BLaER1 (cell line): ENCODE measurements around the gene RDM1.

Experiments
- H3K27ac ChIP-seq: shearing (Covaris generic); formaldehyde crosslinking; 2 replicates; pipeline ENCODE4 v1.8.1; 2022
- H3K27me3 ChIP-seq: shearing (Covaris generic); formaldehyde crosslinking; 2 replicates; pipeline ENCODE4 v1.8.1; 2022
- H3K36me3 ChIP-seq: shearing (Covaris generic); formaldehyde crosslinking; 2 replicates; pipeline ENCODE4 v1.8.1; 2022
- H3K4me1 ChIP-seq: shearing (Covaris generic); formaldehyde crosslinking; 2 replicates; pipeline ENCODE4 v1.8.1; 2022
- H3K4me2 ChIP-seq: shearing (Covaris generic); formaldehyde crosslinking; 2 replicates; pipeline ENCODE4 v1.8.1; 2022
- H3K4me3 ChIP-seq: shearing (Covaris generic); formaldehyde crosslinking; 2 replicates; pipeline ENCODE4 v1.8.1; 2022
- H3K9ac ChIP-seq: shearing (Covaris generic); formaldehyde crosslinking; 2 replicates; pipeline ENCODE4 v1.8.1; 2022
- H3K9me3 ChIP-seq: shearing (Covaris generic); formaldehyde crosslinking; 2 replicates; pipeline ENCODE4 v1.8.1; 2022
- H4K20me1 ChIP-seq: shearing (Covaris generic); formaldehyde crosslinking; 2 replicates; pipeline ENCODE4 v1.8.1; 2022
- Cebpa-rat ChIP-seq: shearing (Covaris generic); IDR thresholded peaks from 2 replicates; pipeline ENCODE4 v1.8.1; 2022

The RDM1 gene

GRCh38 chr17:35930211-35931065, at the start of gene RDM1:
RDM1 (minus strand) TSS chr17:35930773; CDS start chr17:35930727, 46 bp downstream.
- Histone ChIP-seq H4K20me1 (no peaks in the 10 kb centered on the region), H3K4me3 (peak within 1 kb of the TSS; percentile 68), H3K9me3 (no peaks in the 10 kb centered on the region), H3K4me2 (peak within 1 kb of the TSS; percentile 93), H3K27me3 (no peaks in the 10 kb centered on the region), H3K9ac (peak within 1 kb of the TSS; percentile 64), H3K4me1 (peaks cover 18% of the 10 kb centered on the region), H3K27ac (peak within 1 kb of the TSS; percentile 31; the same call in 1 of the 2 replicates), H3K36me3 (no peaks in the 10 kb centered on the region)
- no peak for TF ChIP-seq Cebpa-rat

- H3K27ac ChIP-seq: no peak overlapping the region
- no peaks in the 10 kb centered on the region for H3K36me3 ChIP-seq
- H3K4me3 ChIP-seq: no peak overlapping the region
- no peaks in the 10 kb centered on the region for H3K27me3 ChIP-seq
- no peak for TF ChIP-seq Cebpa-rat
- no peaks in the 10 kb centered on the region for H4K20me1 ChIP-seq
- no peak overlapping the region for H3K9ac ChIP-seq
- H3K4me1 ChIP-seq: no peaks in the 10 kb centered on the region
- H3K9me3 ChIP-seq: no peaks in the 10 kb centered on the region
- no peak overlapping the region for H3K4me2 ChIP-seq
Observed at GRCh38 chr17:35978346-35978745, 47.8 kb upstream of the RDM1 start.

GRCh38 chr17:35977509-35977908, 46.9 kb upstream of the RDM1 start:
- H3K27me3 ChIP-seq: no peaks in the 10 kb centered on the region
- no peak for TF ChIP-seq Cebpa-rat
- no peaks in the 10 kb centered on the region for H3K36me3 ChIP-seq
- no peaks in the 10 kb centered on the region for H4K20me1 ChIP-seq
- H3K4me2 ChIP-seq: no peak overlapping the region
- no peaks in the 10 kb centered on the region for H3K9me3 ChIP-seq
- no peak overlapping the region for H3K9ac ChIP-seq
- H3K27ac ChIP-seq: no peak overlapping the region
- H3K4me3 ChIP-seq: no peak overlapping the region
- H3K4me1 ChIP-seq: no peaks in the 10 kb centered on the region

- H3K27ac ChIP-seq: no peak overlapping the region
- no peaks in the 10 kb centered on the region for H3K27me3 ChIP-seq
- no peak overlapping the region for H3K4me2 ChIP-seq
- no peak for TF ChIP-seq Cebpa-rat
- H4K20me1 ChIP-seq: no peaks in the 10 kb centered on the region
- no peaks in the 10 kb centered on the region for H3K36me3 ChIP-seq
- H3K4me3 ChIP-seq: no peak overlapping the region
- H3K4me1 ChIP-seq: no peaks in the 10 kb centered on the region
- no peaks in the 10 kb centered on the region for H3K9me3 ChIP-seq
- no peak overlapping the region for H3K9ac ChIP-seq
Observed at GRCh38 chr17:35973333-35974260, 43.0 kb upstream of the RDM1 start.

GRCh38 chr17:35972945-35973332, 42.4 kb upstream of the RDM1 start:
- H3K27me3 ChIP-seq: no peaks in the 10 kb centered on the region
- H3K9me3 ChIP-seq: no peaks in the 10 kb centered on the region
- H3K9ac ChIP-seq: no peak overlapping the region
- H3K4me1 ChIP-seq: no peaks in the 10 kb centered on the region
- H3K4me2 ChIP-seq: no peak overlapping the region
- H4K20me1 ChIP-seq: no peaks in the 10 kb centered on the region
- TF ChIP-seq Cebpa-rat: no peak
- no peak overlapping the region for H3K4me3 ChIP-seq
- no peaks in the 10 kb centered on the region for H3K36me3 ChIP-seq
- H3K27ac ChIP-seq: no peak overlapping the region

GRCh38 chr17:35972535-35972934, 42.0 kb upstream of the RDM1 start:
- no peak overlapping the region for H3K4me3 ChIP-seq
- no peaks in the 10 kb centered on the region for H3K4me1 ChIP-seq
- H3K9me3 ChIP-seq: no peaks in the 10 kb centered on the region
- H3K4me2 ChIP-seq: no peak overlapping the region
- no peaks in the 10 kb centered on the region for H3K27me3 ChIP-seq
- no peak overlapping the region for H3K27ac ChIP-seq
- no peaks in the 10 kb centered on the region for H3K36me3 ChIP-seq
- H4K20me1 ChIP-seq: no peaks in the 10 kb centered on the region
- TF ChIP-seq Cebpa-rat: no peak
- H3K9ac ChIP-seq: no peak overlapping the region

GRCh38 chr17:35972066-35972465, 41.5 kb upstream of the RDM1 start:
- Histone ChIP-seq H3K4me3 (no peak overlapping the region), H3K4me2 (no peak overlapping the region), H3K27me3 (no peaks in the 10 kb centered on the region), H3K36me3 (no peaks in the 10 kb centered on the region), H4K20me1 (no peaks in the 10 kb centered on the region), H3K27ac (no peak overlapping the region), H3K9me3 (no peaks in the 10 kb centered on the region), H3K9ac (no peak overlapping the region), H3K4me1 (no peaks in the 10 kb centered on the region)
- no peak for TF ChIP-seq Cebpa-rat

GRCh38 chr17:35969558-35970380, 39.2 kb upstream of the RDM1 start:
- no peaks in the 10 kb centered on the region for H3K36me3 ChIP-seq
- no peak for TF ChIP-seq Cebpa-rat
- H3K27ac ChIP-seq: no peak overlapping the region
- H3K4me1 ChIP-seq: no peaks in the 10 kb centered on the region
- no peak overlapping the region for H3K4me3 ChIP-seq
- H3K9me3 ChIP-seq: no peaks in the 10 kb centered on the region
- no peaks in the 10 kb centered on the region for H4K20me1 ChIP-seq
- H3K4me2 ChIP-seq: no peak overlapping the region
- no peak overlapping the region for H3K9ac ChIP-seq
- no peaks in the 10 kb centered on the region for H3K27me3 ChIP-seq

- no peak overlapping the region for H3K4me2 ChIP-seq
- no peaks in the 10 kb centered on the region for H3K27me3 ChIP-seq
Observed at GRCh38 chr17:35968520-35969054, 38.0 kb upstream of the RDM1 start.

More at GRCh38 chr17:35968520-35969054, 38.0 kb upstream of the RDM1 start:
- Histone ChIP-seq H3K36me3 (no peaks in the 10 kb centered on the region), H3K27ac (no peak overlapping the region), H3K4me1 (no peaks in the 10 kb centered on the region), H3K9me3 (no peaks in the 10 kb centered on the region), H4K20me1 (no peaks in the 10 kb centered on the region), H3K9ac (no peak overlapping the region), H3K4me3 (no peak overlapping the region)
- TF ChIP-seq Cebpa-rat: no peak
